ENCODE measurements around the gene UCK2. TPM values are rescaled to one million over a fixed set of nuclear protein-coding genes. Genes with fewer than 3 reads are reported as not detected.
A peak's percentile ranks its signal among the peaks of the same experiment; 100 is the strongest.

UCK2 gene
- total and polyA plus RNA-seq, 9 of the 15 experiments (the other 6 are each of a cell fraction or from before 2014, with no cell fraction given), result 71.6 to 145 (median 95.8) TPM

GRCh38 chr1:165816826-165817497 is 10.5 kb upstream of the UCK2 start (continued):
- TF ChIP-seq REST (IDR thresholded peaks at IDR 0.05; ENCODE audit: borderline replicate concordance) (peak; percentile 5; the same call in 1 of the 2 replicates), REST (CRISPR knock-in tag; IDR thresholded peaks at IDR 0.05; ENCODE audit: low read depth) (no peak), PRPF4 (IDR thresholded peaks at IDR 0.05; ENCODE audit: insufficient read depth, low read depth, low read length, poor library complexity, severe bottlenecking) (no peak), RUNX1 (IDR thresholded peaks at IDR 0.05; ENCODE audit: low read depth) (0 out of 2 replicates have a peak, but pooled peaks have one; percentile 42), SNIP1 (IDR thresholded peaks at IDR 0.05; ENCODE audit: low read depth) (no peak), NCOA1 (IDR thresholded peaks at IDR 0.05; ENCODE audit: low read depth) (peak; percentile 40; the same call in 1 of the 2 replicates), SMAD3 (CRISPR knock-in tag; conservative IDR thresholded peaks at IDR 0.05) (no peak), U2AF2 (optimal IDR thresholded peaks at IDR 0.05; ENCODE audit: low read depth, low read length) (no peak), ARID1B (IDR thresholded peaks at IDR 0.05) (peak; percentile 95), ZNF561 (CRISPR knock-in tag; conservative IDR thresholded peaks at IDR 0.05) (no peak), NBN (IDR thresholded peaks at IDR 0.05; ENCODE audit: low read depth) (peak; percentile 45; the same call in 1 of the 2 replicates), POLR2H (tag; IDR thresholded peaks at IDR 0.05; ENCODE audit: low read depth) (no peak), SMARCE1 (IDR thresholded peaks at IDR 0.05) (peak; percentile 91), ELF4 (CRISPR knock-in tag; IDR thresholded peaks at IDR 0.05) (0 out of 2 replicates have a peak, but pooled peaks have one; percentile 19), KLF1 (tag; IDR thresholded peaks at IDR 0.05) (0 out of 2 replicates have a peak, but pooled peaks have one; percentile 38), PTBP1 (IDR thresholded peaks at IDR 0.05; ENCODE audit: low read depth, low read length) (no peak), MBD2 (IDR thresholded peaks at IDR 0.05; ENCODE audit: borderline replicate concordance, low read depth) (peak; percentile 59; the same call in 1 of the 2 replicates), DACH1 (IDR thresholded peaks at IDR 0.05; ENCODE audit: partially characterized antibody) (no peak), NUFIP1 (IDR thresholded peaks at IDR 0.05; ENCODE audit: partially characterized antibody) (no peak), MTA1 (IDR thresholded peaks at IDR 0.05; ENCODE audit: borderline replicate concordance) (peak; percentile 26; the same call in 1 of the 2 replicates), TOE1 (IDR thresholded peaks at IDR 0.05; ENCODE audit: borderline replicate concordance) (no peak), TOE1 (CRISPR knock-in tag; IDR thresholded peaks at IDR 0.05; ENCODE audit: borderline replicate concordance, low read depth) (no peak), HMG20B (CRISPR knock-in tag; IDR thresholded peaks at IDR 0.05) (no peak), TCF7 (IDR thresholded peaks at IDR 0.05; ENCODE audit: borderline replicate concordance) (0 out of 2 replicates have a peak, but pooled peaks have one; percentile 30)

All from K562 (cell line).